HL-60 (cell line): Measurements from ENCODE around the gene TAF4.
A peak's percentile ranks its signal among the peaks of the same experiment; 100 is the strongest.

Experiments
- DNase-seq, 2 experiments: peaks; one replicate each; pipeline ENCODE4 v3.0.0-alpha.2; 2010 to 2020; ENCODE audit warnings: low read depth in 1 of 2, low spot score in 1 of 2
- H3K27ac ChIP-seq: fragments of 250-450 bp; sonication (Bioruptor Pico); replicated peaks from 2 replicates; pipeline ENCODE4 v1.5.1; 2020; ENCODE audit warnings: mild to moderate bottlenecking, moderate library complexity
- H3K27me3 ChIP-seq: fragments of 250-450 bp; sonication (Bioruptor Pico); 2 replicates; pipeline ENCODE4 v1.5.1; 2021; ENCODE audit warnings: mild to moderate bottlenecking, moderate library complexity; ENCODE audit not compliant: insufficient read depth, poor library complexity, severe bottlenecking
- H3K4me3 ChIP-seq: replicated peaks from 2 replicates; pipeline ENCODE4 v1.5.1; 2011; ENCODE audit warnings: mild to moderate bottlenecking, control low read depth, low read length; ENCODE audit not compliant: insufficient read depth
- GABPA ChIP-seq: IDR thresholded peaks from 2 replicates; pipeline ENCODE4 v1.6.1; 2012; ENCODE audit warnings: low read depth
- POLR2AphosphoS5 ChIP-seq: IDR thresholded peaks from 2 replicates; pipeline ENCODE4 v1.6.1; 2012; ENCODE audit warnings: low read depth
- SPI1 ChIP-seq: IDR thresholded peaks from 2 replicates; pipeline ENCODE4 v1.6.1; 2012; ENCODE audit warnings: low read depth, mild to moderate bottlenecking, borderline replicate concordance
- TF ChIP-seq, protein P1 (sequence below): IDR thresholded peaks from 2 replicates; pipeline ENCODE4 v1.6.1; 2012; ENCODE audit warnings: low read depth; ENCODE audit not compliant: insufficient replicate concordance
- TF ChIP-seq, protein P2 (sequence below): IDR thresholded peaks from one replicate; pipeline ENCODE4 v1.5.1; 2011; ENCODE audit warnings: low read length, control low read depth, inconsistent platforms; ENCODE audit not compliant: insufficient read depth

The TAF4 gene

DNA sequence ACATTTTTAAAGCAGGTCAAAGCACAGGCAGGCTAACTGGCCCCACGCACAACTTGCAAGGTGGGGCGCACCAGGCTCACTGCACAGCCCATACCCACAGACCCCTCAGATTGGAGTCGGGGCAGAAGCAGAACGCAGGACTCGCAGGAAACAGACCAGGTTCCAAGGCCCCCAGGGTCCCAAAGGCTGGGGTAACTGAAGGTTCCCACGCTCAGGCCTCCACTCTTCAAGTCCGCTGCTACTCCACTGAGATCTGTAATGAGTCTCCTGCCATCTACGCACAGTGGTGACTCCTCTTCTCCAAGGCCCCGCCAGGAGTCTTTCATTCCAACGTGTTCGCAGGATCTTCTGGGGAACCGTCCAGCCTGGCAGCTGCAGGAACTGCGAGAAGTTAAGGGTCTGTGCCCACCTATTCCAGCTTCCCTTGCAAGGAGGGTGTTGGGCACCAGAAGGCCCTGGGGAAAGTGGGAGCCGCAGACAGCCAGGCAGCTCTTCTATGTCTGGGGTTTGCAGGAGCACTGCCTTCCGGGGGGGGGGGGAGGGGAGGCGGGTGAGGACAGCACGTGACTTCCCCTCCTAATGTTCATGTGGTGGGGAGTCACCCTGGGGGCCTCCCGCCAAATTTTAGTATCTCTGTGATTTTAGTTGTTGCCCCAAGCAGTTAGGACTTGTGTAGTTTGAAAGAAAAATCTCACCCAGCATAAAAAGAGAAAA, 2.0 kb upstream of the TAF4 start:
- H3K4me3 ChIP-seq = no peak overlapping the region
- no peak overlapping the region for H3K27ac ChIP-seq
- H3K27me3 ChIP-seq = no peaks in the 10 kb centered on the region
- TF ChIP-seq, protein P1, sequence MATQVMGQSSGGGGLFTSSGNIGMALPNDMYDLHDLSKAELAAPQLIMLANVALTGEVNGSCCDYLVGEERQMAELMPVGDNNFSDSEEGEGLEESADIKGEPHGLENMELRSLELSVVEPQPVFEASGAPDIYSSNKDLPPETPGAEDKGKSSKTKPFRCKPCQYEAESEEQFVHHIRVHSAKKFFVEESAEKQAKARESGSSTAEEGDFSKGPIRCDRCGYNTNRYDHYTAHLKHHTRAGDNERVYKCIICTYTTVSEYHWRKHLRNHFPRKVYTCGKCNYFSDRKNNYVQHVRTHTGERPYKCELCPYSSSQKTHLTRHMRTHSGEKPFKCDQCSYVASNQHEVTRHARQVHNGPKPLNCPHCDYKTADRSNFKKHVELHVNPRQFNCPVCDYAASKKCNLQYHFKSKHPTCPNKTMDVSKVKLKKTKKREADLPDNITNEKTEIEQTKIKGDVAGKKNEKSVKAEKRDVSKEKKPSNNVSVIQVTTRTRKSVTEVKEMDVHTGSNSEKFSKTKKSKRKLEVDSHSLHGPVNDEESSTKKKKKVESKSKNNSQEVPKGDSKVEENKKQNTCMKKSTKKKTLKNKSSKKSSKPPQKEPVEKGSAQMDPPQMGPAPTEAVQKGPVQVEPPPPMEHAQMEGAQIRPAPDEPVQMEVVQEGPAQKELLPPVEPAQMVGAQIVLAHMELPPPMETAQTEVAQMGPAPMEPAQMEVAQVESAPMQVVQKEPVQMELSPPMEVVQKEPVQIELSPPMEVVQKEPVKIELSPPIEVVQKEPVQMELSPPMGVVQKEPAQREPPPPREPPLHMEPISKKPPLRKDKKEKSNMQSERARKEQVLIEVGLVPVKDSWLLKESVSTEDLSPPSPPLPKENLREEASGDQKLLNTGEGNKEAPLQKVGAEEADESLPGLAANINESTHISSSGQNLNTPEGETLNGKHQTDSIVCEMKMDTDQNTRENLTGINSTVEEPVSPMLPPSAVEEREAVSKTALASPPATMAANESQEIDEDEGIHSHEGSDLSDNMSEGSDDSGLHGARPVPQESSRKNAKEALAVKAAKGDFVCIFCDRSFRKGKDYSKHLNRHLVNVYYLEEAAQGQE = no peak
- TF ChIP-seq, protein P2, sequence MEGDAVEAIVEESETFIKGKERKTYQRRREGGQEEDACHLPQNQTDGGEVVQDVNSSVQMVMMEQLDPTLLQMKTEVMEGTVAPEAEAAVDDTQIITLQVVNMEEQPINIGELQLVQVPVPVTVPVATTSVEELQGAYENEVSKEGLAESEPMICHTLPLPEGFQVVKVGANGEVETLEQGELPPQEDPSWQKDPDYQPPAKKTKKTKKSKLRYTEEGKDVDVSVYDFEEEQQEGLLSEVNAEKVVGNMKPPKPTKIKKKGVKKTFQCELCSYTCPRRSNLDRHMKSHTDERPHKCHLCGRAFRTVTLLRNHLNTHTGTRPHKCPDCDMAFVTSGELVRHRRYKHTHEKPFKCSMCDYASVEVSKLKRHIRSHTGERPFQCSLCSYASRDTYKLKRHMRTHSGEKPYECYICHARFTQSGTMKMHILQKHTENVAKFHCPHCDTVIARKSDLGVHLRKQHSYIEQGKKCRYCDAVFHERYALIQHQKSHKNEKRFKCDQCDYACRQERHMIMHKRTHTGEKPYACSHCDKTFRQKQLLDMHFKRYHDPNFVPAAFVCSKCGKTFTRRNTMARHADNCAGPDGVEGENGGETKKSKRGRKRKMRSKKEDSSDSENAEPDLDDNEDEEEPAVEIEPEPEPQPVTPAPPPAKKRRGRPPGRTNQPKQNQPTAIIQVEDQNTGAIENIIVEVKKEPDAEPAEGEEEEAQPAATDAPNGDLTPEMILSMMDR = no peak
- TF ChIP-seq POLR2AphosphoS5 (no peak), SPI1 (no peak), GABPA (no peak)
- DNase-seq = no peak

DNA sequence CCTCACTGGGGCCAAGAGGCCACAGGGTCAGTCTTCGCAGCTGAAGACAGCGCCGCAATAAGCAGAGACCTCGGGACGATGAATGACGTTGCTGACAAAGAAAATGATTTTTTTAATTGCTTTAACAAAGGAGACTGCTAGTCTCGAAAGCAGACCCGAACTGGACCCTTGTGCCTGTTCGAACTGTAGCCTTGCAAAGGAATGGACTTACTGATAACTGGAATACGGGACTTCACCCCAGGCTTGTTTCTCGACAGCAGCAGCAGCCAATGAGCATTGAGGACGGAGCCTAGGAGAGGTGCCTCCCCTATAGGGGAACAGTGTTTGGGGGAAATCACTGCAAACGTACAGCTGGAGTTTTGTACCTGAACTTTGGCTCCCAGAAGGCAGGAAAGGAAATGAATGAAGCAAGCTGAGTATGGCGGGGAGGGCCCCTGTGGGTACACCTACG, 1.3 kb upstream of the TAF4 start:
- no peak for DNase-seq
- Histone ChIP-seq H3K27ac (no peak overlapping the region), H3K4me3 (no peak overlapping the region), H3K27me3 (no peaks in the 10 kb centered on the region)
- no peak for TF ChIP-seq POLR2AphosphoS5
- TF ChIP-seq, protein P1 = no peak
- no peak for TF ChIP-seq GABPA
- TF ChIP-seq, protein P2 = no peak
- no peak for TF ChIP-seq SPI1

DNA sequence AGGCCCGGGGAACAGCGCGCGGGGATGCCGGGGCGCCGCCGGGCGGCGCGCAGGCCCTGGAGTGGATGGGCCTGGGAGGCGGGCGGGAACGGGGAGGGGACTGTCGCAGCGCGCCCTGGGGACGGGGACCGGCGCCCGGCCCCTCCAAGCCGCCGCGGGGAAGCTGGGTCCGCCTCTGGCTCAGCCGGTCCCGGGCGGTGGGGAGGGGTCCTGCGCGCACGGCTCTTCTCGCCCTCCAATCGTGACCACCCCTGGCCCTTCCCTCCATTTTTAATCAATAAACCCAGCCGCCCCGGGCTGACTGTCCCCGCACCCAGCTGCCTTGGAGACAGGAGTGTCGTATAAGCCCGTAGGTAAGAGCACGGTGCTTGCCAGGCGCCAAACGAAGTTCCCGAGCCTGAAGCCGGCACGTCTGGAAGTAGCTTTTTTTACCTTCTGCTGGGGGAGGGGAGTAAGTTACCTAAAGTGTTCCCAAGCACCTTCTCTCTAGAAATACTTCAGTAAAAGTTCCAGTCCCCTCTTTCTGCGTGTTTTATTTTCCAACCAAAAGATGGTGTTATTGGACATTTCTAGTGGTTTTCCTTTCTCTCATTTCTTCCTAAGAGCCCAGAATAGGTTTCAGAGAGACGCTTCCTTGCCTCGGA, 780 bp upstream of the TAF4 start:
- Histone ChIP-seq H3K27me3 (no peaks in the 10 kb centered on the region), H3K27ac (peak overlapping the region; percentile 68), H3K4me3 (peak overlapping the region; percentile 41)
- DNase-seq = peak in 1 of 2 experiments; percentile 35
- TF ChIP-seq GABPA = no peak
- TF ChIP-seq, protein P1 = no peak
- TF ChIP-seq, protein P2 = no peak
- no peak for TF ChIP-seq SPI1
- TF ChIP-seq POLR2AphosphoS5 = no peak
